Measurements from ENCODE around the gene ACVR1B.
A peak's percentile ranks its signal among the peaks of the same experiment; 100 is the strongest.

ACVR1B gene

DNA sequence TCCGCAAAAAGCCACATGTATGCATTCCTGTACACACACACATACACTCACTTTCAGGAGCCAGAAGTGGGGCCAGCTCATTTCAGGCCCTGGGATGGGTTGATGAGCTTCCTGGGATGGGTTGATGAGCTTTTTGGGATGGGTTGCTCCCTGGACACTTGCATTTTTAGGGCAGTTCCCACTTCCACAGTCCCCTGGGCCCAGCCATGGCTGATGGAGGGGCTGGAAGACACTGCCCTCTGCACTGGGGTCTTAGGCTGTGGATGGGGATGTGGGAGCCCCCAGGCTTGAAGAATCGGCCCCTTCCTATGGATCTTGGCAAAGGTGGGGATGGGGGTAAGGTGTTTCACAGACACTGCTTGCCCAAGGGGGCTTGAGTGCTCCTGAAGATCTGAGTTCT, 31.5 kb upstream of the ACVR1B start:
- no peak overlapping the region for H3K27ac ChIP-seq
- no peak for TF ChIP-seq CTCF (conservative IDR thresholded peaks at IDR 0.05)

- TF ChIP-seq CTCF (conservative IDR thresholded peaks at IDR 0.05): no peak
- no peak overlapping the region for H3K27ac ChIP-seq
These were observed 30.3 kb upstream of the ACVR1B start for GRCh38 chr12:51921017-51921725.

- H3K27ac ChIP-seq: no peak overlapping the region
- no peak for TF ChIP-seq CTCF (conservative IDR thresholded peaks at IDR 0.05)
These were observed 29.4 kb upstream of the ACVR1B start for GRCh38 chr12:51922146-51922545.

- no peak overlapping the region for H3K27ac ChIP-seq
- no peak for TF ChIP-seq CTCF (conservative IDR thresholded peaks at IDR 0.05)
These were observed 28.6 kb upstream of the ACVR1B start for GRCh38 chr12:51922762-51923505.

DNA sequence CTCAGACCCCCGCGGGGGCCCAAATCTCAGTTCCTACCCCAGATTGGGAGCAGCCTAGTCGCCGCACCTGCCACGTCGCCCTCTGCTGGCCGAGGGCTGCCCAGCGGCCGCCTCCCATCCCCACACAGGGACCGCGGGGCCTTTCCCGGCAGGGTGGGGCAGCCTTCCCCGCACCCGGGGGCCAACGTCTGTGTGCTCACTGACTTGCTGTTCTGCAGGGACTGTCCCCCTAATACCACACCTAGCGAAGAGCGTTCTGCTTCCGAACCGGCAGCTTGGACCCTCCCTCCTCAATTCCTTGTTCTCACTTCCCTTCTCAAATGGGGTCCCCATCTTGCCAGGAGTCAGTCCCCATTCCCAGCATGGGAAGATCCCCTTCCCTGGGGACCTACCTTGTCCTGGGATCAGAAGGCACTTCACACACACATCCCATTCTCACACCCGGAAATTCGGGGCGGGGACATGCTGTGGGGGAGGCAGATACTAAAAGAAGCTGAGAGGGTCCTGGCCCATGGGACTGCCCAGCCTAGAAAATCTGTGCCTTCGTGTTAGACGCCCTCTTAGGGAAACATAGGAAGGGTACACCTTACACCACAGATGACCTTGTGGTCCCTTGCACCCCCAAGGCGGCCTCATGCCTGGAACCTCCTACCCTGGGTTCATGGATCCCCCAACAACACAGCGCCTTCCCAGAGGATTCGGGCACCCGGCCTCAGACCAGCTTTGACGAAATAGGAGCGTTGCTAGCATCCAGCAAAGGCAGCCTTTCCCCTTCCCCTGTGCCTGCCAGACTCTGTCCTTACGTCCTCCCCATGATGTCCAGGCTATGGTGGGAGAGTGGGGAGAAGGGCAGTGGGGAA, 27.8 kb upstream of the ACVR1B start:
- TF ChIP-seq CTCF (conservative IDR thresholded peaks at IDR 0.05): peak; percentile 53
- no peak overlapping the region for H3K27ac ChIP-seq

DNA sequence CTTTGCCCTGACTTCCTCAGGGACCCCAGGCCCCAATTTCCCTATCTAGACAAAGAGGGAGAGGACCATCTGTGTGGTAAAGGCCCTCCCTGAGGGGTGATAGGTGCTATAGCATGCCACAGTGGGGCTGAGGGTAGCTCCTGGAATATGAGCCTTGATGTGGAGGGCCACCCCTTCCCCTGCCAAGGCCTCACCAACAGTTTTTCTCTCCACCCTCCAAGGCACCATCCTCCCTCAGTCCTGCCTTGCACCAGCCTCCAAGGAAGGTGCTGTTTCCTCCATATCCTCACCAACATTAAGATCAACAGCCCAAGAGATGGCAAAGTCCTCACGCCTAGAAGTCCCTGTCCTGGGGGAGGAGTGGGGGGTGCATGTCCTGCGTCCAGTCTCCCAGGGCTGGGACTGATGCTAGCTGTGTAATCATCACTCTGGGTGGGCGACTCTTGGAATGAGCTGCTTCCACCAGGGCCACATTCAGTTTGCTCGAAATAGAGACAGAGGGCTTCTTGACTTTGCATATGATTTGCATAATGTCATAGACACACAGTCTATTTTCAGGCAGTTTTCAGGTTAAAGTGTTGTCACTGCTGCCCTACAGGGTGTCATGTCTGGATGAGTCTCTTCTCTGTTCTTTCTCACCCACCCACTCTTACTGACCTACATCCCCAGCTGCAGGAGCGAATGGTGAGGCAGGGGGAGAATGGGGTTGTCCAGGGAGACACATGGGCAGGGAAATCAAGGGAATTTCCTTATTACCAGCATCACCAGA, 26.8 kb upstream of the ACVR1B start:
- TF ChIP-seq CTCF (conservative IDR thresholded peaks at IDR 0.05): no peak
- H3K27ac ChIP-seq: peak overlapping the region; percentile 23; the same call in 1 of the 2 replicates
